OCI-LY1 (cell line): ENCODE results near the gene MCAM.

Experiments used
- H2AFZ ChIP-seq: fragments of 200-600 bp; sonication (generic), shearing (Covaris generic); 2 replicates; pipeline ENCODE4 v1.6.0; 2014; ENCODE audit warnings: antibody characterized with exemption, mild to moderate bottlenecking, low read length
- H3F3A ChIP-seq: fragments of 200-600 bp; sonication (generic), shearing (Covaris generic); 2 replicates; pipeline ENCODE4 v1.6.0; 2014; ENCODE audit warnings: mild to moderate bottlenecking, antibody characterized with exemption, low read length, moderate library complexity; ENCODE audit not compliant: insufficient read depth
- H3K27ac ChIP-seq: fragments of 200-600 bp; sonication (generic); 2 replicates; pipeline ENCODE4 v1.5.1; 2014; ENCODE audit warnings: low read length, mixed run types, mild to moderate bottlenecking, low read depth; ENCODE audit not compliant: poor library complexity, severe bottlenecking
- H3K27me3 ChIP-seq: fragments of 200-600 bp; sonication (generic); 2 replicates; pipeline ENCODE4 v1.6.0; 2014; ENCODE audit warnings: antibody characterized with exemption, mild to moderate bottlenecking, low read length, moderate library complexity; ENCODE audit not compliant: insufficient read depth
- H3K36me3 ChIP-seq: fragments of 200-600 bp; sonication (generic); 2 replicates; pipeline ENCODE4 v1.6.1; 2014; ENCODE audit warnings: mild to moderate bottlenecking, antibody characterized with exemption, low read length, moderate library complexity, mixed read lengths; ENCODE audit not compliant: insufficient read depth
- H3K4me1 ChIP-seq: fragments of 200-600 bp; sonication (generic); 2 replicates; pipeline ENCODE4 v1.5.1; 2014; ENCODE audit warnings: mild to moderate bottlenecking, low read length, moderate library complexity; ENCODE audit not compliant: insufficient read depth, severe bottlenecking
- H3K4me2 ChIP-seq: fragments of 200-600 bp; sonication (generic), shearing (Covaris generic); 2 replicates; pipeline ENCODE4 v1.6.1; 2014; ENCODE audit warnings: low read length
- H3K4me3 ChIP-seq: fragments of 200-600 bp; sonication (generic); 2 replicates; pipeline ENCODE4 v1.5.1; 2014; ENCODE audit warnings: low read length, low read depth, mild to moderate bottlenecking, mixed read lengths; ENCODE audit not compliant: poor library complexity, severe bottlenecking
- H3K79me2 ChIP-seq: fragments of 200-600 bp; shearing (Covaris generic); 2 replicates; pipeline ENCODE4 v1.6.1; 2016; ENCODE audit warnings: mixed run types, low read length, mixed read lengths; ENCODE audit not compliant: insufficient read depth
- H3K9ac ChIP-seq: fragments of 200-600 bp; sonication (generic), shearing (Covaris generic); 2 replicates; pipeline ENCODE4 v1.6.1; 2014; ENCODE audit warnings: mild to moderate bottlenecking, low read length, mixed read lengths
- H3K9me2 ChIP-seq: fragments of 200-600 bp; sonication (generic), shearing (Covaris generic); 2 replicates; pipeline ENCODE4 v1.6.1; 2014; ENCODE audit warnings: low read depth, mild to moderate bottlenecking, low read length, mixed read lengths
- H3K9me3 ChIP-seq: fragments of 200-600 bp; shearing (Covaris generic); 2 replicates; pipeline ENCODE4 v1.6.1; 2014; ENCODE audit warnings: low read length, mixed read lengths
- H4K20me1 ChIP-seq: fragments of 200-600 bp; sonication (generic), shearing (Covaris generic); 2 replicates; pipeline ENCODE4 v1.6.0; 2016; ENCODE audit warnings: mild to moderate bottlenecking, low read length; ENCODE audit not compliant: insufficient read depth
- CTCF ChIP-seq: fragments of 200-600 bp; sonication (generic), shearing (Covaris generic); IDR thresholded peaks from 2 replicates; pipeline ENCODE4 v1.5.1; 2017; ENCODE audit warnings: mild to moderate bottlenecking, antibody characterized with exemption, low read length, moderate library complexity, mixed read lengths
- EZH2 ChIP-seq: fragments of 200-600 bp; sonication (generic), shearing (Covaris generic); IDR thresholded peaks from 2 replicates; pipeline ENCODE4 v1.8.0; 2017; ENCODE audit warnings: borderline replicate concordance, mixed run types, mild to moderate bottlenecking, antibody characterized with exemption, low read length, moderate library complexity, mixed read lengths

Gene MCAM

GRCh38 chr11:119339589-119340334 lies 22.8 kb upstream of the MCAM start:
- H3K4me3 ChIP-seq: peak overlapping the region; percentile 45
- H3F3A ChIP-seq: no peaks in the 10 kb centered on the region
- H3K4me2 ChIP-seq: peak overlapping the region; percentile 65

GRCh38 chr11:119338965-119339588 lies 22.1 kb upstream of the MCAM start:
- TF ChIP-seq EZH2: no peak
- TF ChIP-seq CTCF: no peak
- H3F3A ChIP-seq: no peaks in the 10 kb centered on the region
- no peaks in the 10 kb centered on the region for H3K9me2 ChIP-seq
- no peak overlapping the region for H3K4me3 ChIP-seq
- peak overlapping the region; percentile 65; the same call in 1 of the 2 replicates for H3K4me2 ChIP-seq
- H3K4me1 ChIP-seq: peaks cover 53% of the 10 kb centered on the region
- H4K20me1 ChIP-seq: no peaks in the 10 kb centered on the region
- H3K27ac ChIP-seq: no peak overlapping the region
- 0 out of 2 replicates have a peak, but pooled peaks cover 2% of the 10 kb centered on the region for H3K79me2 ChIP-seq
- no peaks in the 10 kb centered on the region; the same call in 1 of the 2 replicates for H3K36me3 ChIP-seq
- no peak overlapping the region for H2AFZ ChIP-seq
- H3K9me3 ChIP-seq: no peaks in the 10 kb centered on the region
- H3K27me3 ChIP-seq: peaks cover 4% of the 10 kb centered on the region; the same call in 1 of the 2 replicates
- H3K9ac ChIP-seq: no peak overlapping the region

More at GRCh38 chr11:119339589-119340334, 22.8 kb upstream of the MCAM start:
- H3K9me2 ChIP-seq: no peaks in the 10 kb centered on the region
- no peak overlapping the region for H2AFZ ChIP-seq
- no peaks in the 10 kb centered on the region; the same call in 1 of the 2 replicates for H3K36me3 ChIP-seq
- H3K27me3 ChIP-seq: peaks cover 4% of the 10 kb centered on the region; the same call in 1 of the 2 replicates
- peaks cover 51% of the 10 kb centered on the region for H3K4me1 ChIP-seq
- TF ChIP-seq EZH2 (no peak), CTCF (peak; percentile 69)
- no peaks in the 10 kb centered on the region for H3K9me3 ChIP-seq
- no peak overlapping the region; the same call in 1 of the 2 replicates for H3K9ac ChIP-seq
- 0 out of 2 replicates have a peak, but pooled peaks cover 2% of the 10 kb centered on the region for H3K79me2 ChIP-seq
- no peaks in the 10 kb centered on the region for H4K20me1 ChIP-seq
- no peak overlapping the region for H3K27ac ChIP-seq

- H3K27me3 ChIP-seq: peaks cover 4% of the 10 kb centered on the region; the same call in 1 of the 2 replicates
- peaks cover 59% of the 10 kb centered on the region for H3K4me1 ChIP-seq
- H3K4me3 ChIP-seq: no peak overlapping the region
- peak overlapping the region; percentile 36; the same call in 1 of the 2 replicates for H3K4me2 ChIP-seq
- H3F3A ChIP-seq: no peaks in the 10 kb centered on the region
- H4K20me1 ChIP-seq: no peaks in the 10 kb centered on the region
- no peaks in the 10 kb centered on the region; the same call in 1 of the 2 replicates for H3K36me3 ChIP-seq
- H3K27ac ChIP-seq: no peak overlapping the region
- no peaks in the 10 kb centered on the region for H3K9me3 ChIP-seq
- H3K79me2 ChIP-seq: 0 out of 2 replicates have a peak, but pooled peaks cover 2% of the 10 kb centered on the region
- no peak overlapping the region for H2AFZ ChIP-seq
- no peak overlapping the region; the same call in 1 of the 2 replicates for H3K9ac ChIP-seq
- no peaks in the 10 kb centered on the region for H3K9me2 ChIP-seq
- TF ChIP-seq CTCF: peak; percentile 72
- no peak for TF ChIP-seq EZH2
These were observed 21.5 kb upstream of the MCAM start for GRCh38 chr11:119338318-119338890.
